Transverse colon (tissue), 4 donors: Measurements from ENCODE around the gene ANKRD66. TPM values are rescaled to one million over a fixed set of nuclear protein-coding genes. Genes with fewer than 3 reads are reported as not detected.

Experiments used
- DNase-seq: peaks from one replicate; pipeline ENCODE4 v3.0.0-alpha.2; 2019
- H3K27ac ChIP-seq, 4 donors: fragments of 200-600 bp; sonication (generic); 2 replicates each; pipeline ENCODE4 v1.5.1; 2016 to 2018; ENCODE audit warnings: inconsistent platforms in 4 of 4
- H3K27me3 ChIP-seq: fragments of 200-600 bp; sonication (generic); 2 replicates; pipeline ENCODE4 v1.5.1; 2017; ENCODE audit warnings: inconsistent platforms
- H3K36me3 ChIP-seq, 4 donors: fragments of 200-600 bp; sonication (generic); 2 replicates each; pipeline ENCODE4 v1.5.1; 2017 to 2019; ENCODE audit warnings: inconsistent platforms in 4 of 4
- H3K4me1 ChIP-seq, 4 donors: fragments of 200-600 bp; sonication (generic); 2 replicates each; pipeline ENCODE4 v1.5.1; 2017 to 2020; ENCODE audit warnings: inconsistent platforms in 4 of 4
- H3K4me3 ChIP-seq, 4 donors: fragments of 200-600 bp; sonication (generic); 1 replicate in 1 of 4; 2 replicates in 3 of 4; pipeline versions ENCODE4 v1.5.1 to v1.6.1; 2017 to 2019; ENCODE audit warnings: inconsistent platforms in 4 of 4
- H3K9me3 ChIP-seq, 2 donors: fragments of 200-600 bp; sonication (generic); 2 replicates each; pipeline ENCODE4 v1.5.1; 2017 to 2019; ENCODE audit warnings: inconsistent platforms in 2 of 2
- CTCF ChIP-seq, 5 experiments: fragments of 200-600 bp in 3 of 5; fragments of 450-650 bp in 2 of 5; sonication (generic) in 3 of 5; IDR thresholded peaks; 1 replicate in 2 of 5; 2 replicates in 3 of 5; pipeline ENCODE4 v1.5.1; 2016 to 2017; ENCODE audit warnings: antibody characterized with exemption in 5 of 5, inconsistent platforms in 3 of 5, mild to moderate bottlenecking in 2 of 5, moderate library complexity in 1 of 5
- EP300 ChIP-seq: sonication (generic); formaldehyde crosslinking; IDR thresholded peaks from one replicate; pipeline ENCODE4 v1.6.1; 2017; ENCODE audit warnings: antibody characterized with exemption, low read depth
- POLR2A ChIP-seq: fragments of 450-650 bp; IDR thresholded peaks from one replicate; pipeline ENCODE4 v1.6.1; 2016; ENCODE audit warnings: antibody characterized with exemption, mild to moderate bottlenecking, moderate library complexity
- POLR2AphosphoS5 ChIP-seq, 3 donors: sonication (generic); formaldehyde crosslinking; IDR thresholded peaks; one replicate each; pipeline ENCODE4 v1.6.1; 2016; ENCODE audit warnings: antibody characterized with exemption in 3 of 3
- WGBS, 2 donors: methylation state at CpG; one replicate each; pipeline ENCODE4 v1.1.5; 2018; ENCODE audit warnings: low coverage in 1 of 2; 5-methylcytosine and 5-hydroxymethylcytosine counted together
- in situ Hi-C, 4 donors: fragments of 200-750 bp; cut with MboI; loops; one replicate each; pipeline versions ENCODE4 v1.15.0 to v1.15.1; 2017; ENCODE audit warnings: low sequenced_read_pairs in 3 of 4, low pct_ligation_motif_present in 1 of 4, low pct_unique_long_range_greater_than_20kb in 1 of 4
- intact Hi-C: fragments of 100-400 bp; cut with DNase I; formaldehyde crosslinking; loops from one replicate; pipeline ENCODE4 v1.15.1; 2023; ENCODE audit warnings: low total_unique reads
- total RNA-seq, 4 donors: library from RNA; depleted of rRNA; stranded (reverse); fragments of >200 nt; gene quantifications; one replicate each; pipeline ENCODE4 v1.1.0, GENCODE V29; 2016

The ANKRD66 gene
- total RNA-seq, 4 donors from 2014 or later, result not detected

GRCh38 chr6:46796848-46797580 is 50.3 kb downstream of the ANKRD66 start:
- TF ChIP-seq POLR2AphosphoS5 (IDR thresholded peaks at IDR 0.05) (peak in 1 of 3 donors; percentile 19), POLR2A (no peak)
- no peak overlapping the region for H3K4me3 ChIP-seq
- in situ Hi-C loops, result no loop called here
- H3K27ac ChIP-seq, result no peak overlapping the region
- peaks cover 0 to 16% (median 5%) of the 10 kb centered on the region in 4 donors for H3K4me1 ChIP-seq
- 49 to 66% methylated on average over 3 to 5 of the region's 5 CpGs for WGBS, 2 donors
- intact Hi-C loops, result no loop called here
- no peaks in the 10 kb centered on the region for H3K9me3 ChIP-seq
- no peak for DNase-seq
- H3K36me3 ChIP-seq, result peaks cover 0 to 3% (median 0%) of the 10 kb centered on the region in 4 donors
- H3K27me3 ChIP-seq, result no peaks in the 10 kb centered on the region

DNA sequence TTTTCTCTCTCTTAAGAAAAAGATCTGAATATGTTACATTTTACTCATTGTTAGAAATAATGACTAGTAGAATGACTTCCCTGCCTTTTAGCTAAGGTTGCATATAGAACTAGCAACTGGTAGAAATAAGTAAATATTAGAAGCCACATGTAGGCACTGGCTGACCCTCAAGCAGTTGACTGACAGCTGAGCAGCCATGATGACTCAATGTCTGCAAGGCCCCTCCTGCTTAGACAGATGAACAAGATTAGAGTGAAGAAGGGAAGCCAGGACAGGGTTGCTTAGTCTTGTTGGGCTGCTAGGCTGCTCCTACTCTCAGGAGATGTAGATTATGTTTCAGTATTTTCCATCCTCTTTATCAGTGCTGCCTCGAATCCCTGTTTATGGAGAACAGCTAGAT is 52.9 kb downstream of the ANKRD66 start:
- H3K27ac ChIP-seq, result no peak overlapping the region
- no peak for DNase-seq
- in situ Hi-C loops, result no loop called here
- H3K27me3 ChIP-seq, result no peaks in the 10 kb centered on the region
- WGBS, 2 donors, result 50 to 67% methylated on average over 1 of the region's 1 CpG
- no peaks in the 10 kb centered on the region for H3K9me3 ChIP-seq
- intact Hi-C loops, result no loop called here
- TF ChIP-seq POLR2AphosphoS5 (IDR thresholded peaks at IDR 0.05) (no peak), CTCF (IDR thresholded peaks at IDR 0.05) (no peak)
- H3K4me3 ChIP-seq, result no peak overlapping the region
- no peaks in the 10 kb centered on the region for H3K4me1 ChIP-seq
- peaks cover 0 to 3% (median 0%) of the 10 kb centered on the region in 4 donors for H3K36me3 ChIP-seq

DNA sequence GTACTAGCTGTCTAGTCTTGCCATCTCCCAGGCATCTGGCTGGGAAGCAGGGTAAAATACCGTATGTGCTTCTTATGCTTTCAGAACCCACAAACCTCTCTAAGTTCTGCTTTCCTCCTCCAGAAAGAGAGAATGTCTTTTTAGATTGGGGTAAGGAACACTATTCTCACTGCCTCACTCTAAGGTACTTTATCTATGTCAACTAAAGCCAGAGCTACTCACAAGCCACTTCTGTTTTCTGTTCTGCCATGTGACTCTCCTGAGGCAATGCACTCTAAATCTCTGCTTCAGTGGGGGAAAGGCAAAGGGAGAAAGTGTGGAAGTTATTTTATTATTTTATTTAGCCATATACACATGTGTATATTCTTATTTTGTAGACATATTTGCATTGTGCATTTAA is 62.1 kb downstream of the ANKRD66 start:
- H3K9me3 ChIP-seq, result no peaks in the 10 kb centered on the region
- no peak overlapping the region for H3K27ac ChIP-seq
- TF ChIP-seq EP300 (no peak), CTCF (IDR thresholded peaks at IDR 0.05) (no peak)
- no peak for DNase-seq
- H3K4me3 ChIP-seq, result no peak overlapping the region
- 0 to 21% methylated on average over 1 of the region's 1 CpG for WGBS, 2 donors
- in situ Hi-C loops, result no loop called here
- H3K36me3 ChIP-seq, result no peaks in the 10 kb centered on the region
- intact Hi-C loops, result no loop called here
- no peaks in the 10 kb centered on the region for H3K27me3 ChIP-seq
- H3K4me1 ChIP-seq, result peaks cover 0 to 14% (median 5%) of the 10 kb centered on the region in 4 donors

Other genes starting within 250 kb of the ANKRD66 start
- 10 to 100 TPM in 1 of 4 donors, 1 to 10 TPM in 2, not detected in 1; 1.6 to 10.2 (median 2.3) TPM for gene CYP39A1, start 94.1 kb upstream of the ANKRD66 start, total RNA-seq
- 10 to 100 TPM in 3 of 4 donors, 1 to 10 TPM in 1; 8.7 to 27.5 (median 19.0) TPM for gene SLC25A27, start 94.0 kb upstream of the ANKRD66 start, total RNA-seq
- gene TDRD6, start 59.0 kb upstream of the ANKRD66 start, total RNA-seq, result under 1 TPM in 3 of 4 donors, not detected in 1; 0.20 to 0.48 (median 0.41) TPM
- 1 to 10 TPM in 2 of 4 donors, under 1 TPM in 1, not detected in 1; 0.14 to 3.0 (median 1.4) TPM for gene PLA2G7, start 11.6 kb upstream of the ANKRD66 start, total RNA-seq
- gene MEP1A, start 46.5 kb downstream of the ANKRD66 start, total RNA-seq, result 100 to 1,000 TPM in 3 of 4 donors, 10 to 100 TPM in 1; 31.2 to 601 (median 223) TPM
- 1 to 10 TPM; 1.5 to 4.1 (median 2.5) TPM for gene ADGRF5, start 175.0 kb downstream of the ANKRD66 start, total RNA-seq